Stimulated activated CD4-positive, alpha-beta T cell treated with anti-CD3 and anti-CD28 coated beads, Interleukin-1b, Interleukin-23, amount 100 ng/mL, for 4 hours (primary cell): ENCODE data around the gene ZC3H8.
"Not testable (repeated sequence)": the region's sequence is repeated elsewhere in the genome, so short reads cannot be mapped to it uniquely, and the experiment has no call there.

ENCODE experiments used
- DNase-seq, 2 donors: peaks; one replicate each; pipeline ENCODE4 v3.0.0-alpha.2; 2020; ENCODE audit warnings: low read depth in 2 of 2

Gene ZC3H8

DNA sequence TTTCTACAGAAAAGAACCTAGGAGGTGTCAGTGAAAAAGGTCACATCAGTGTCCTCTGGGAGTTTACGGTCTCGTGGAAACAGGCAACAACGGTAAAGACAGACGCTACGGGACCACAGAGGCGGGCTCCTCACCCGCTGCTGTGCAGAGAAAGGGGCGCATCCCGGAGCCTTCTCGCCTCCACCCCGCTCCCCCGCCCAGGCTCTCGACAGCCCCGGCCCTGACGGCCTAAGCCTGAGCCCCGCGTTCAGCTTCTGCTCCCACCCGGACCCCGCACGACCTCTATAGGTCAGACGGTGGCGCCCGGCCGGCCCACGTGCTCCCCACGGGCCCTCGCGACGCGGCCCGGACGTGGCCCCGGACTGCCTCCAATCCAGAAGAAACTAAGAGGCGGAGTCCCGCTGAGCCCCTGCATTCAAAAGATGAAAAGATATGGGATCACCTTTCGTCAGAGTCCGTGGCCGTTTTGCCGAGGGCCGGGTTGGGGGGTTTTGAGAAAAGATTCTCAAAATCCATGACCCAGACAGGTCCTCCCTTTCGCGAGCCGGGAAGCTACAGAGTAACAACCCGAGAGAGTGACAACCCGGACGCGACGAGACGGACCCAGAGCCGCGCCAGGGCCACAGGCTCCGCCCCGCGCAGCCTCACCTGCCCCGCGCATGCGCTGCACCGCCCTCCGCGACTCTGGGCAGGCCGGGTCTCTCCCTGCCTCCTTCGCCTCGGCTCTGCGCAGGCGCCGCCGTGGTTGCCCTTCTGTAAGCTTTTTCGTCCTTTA, at the start of gene ZC3H8:
Gene ZC3H8 (minus strand): TSS at position 577 of the 775 bp plus-strand sequence. CDS start 61 bp downstream, at position 516.
- DNase-seq: peak; percentile 95 to 96

GRCh38 chr2:112304298-112304941, 49.6 kb upstream of the ZC3H8 start:
- DNase-seq: no peak

GRCh38 chr2:112301973-112302372, 47.1 kb upstream of the ZC3H8 start:
- DNase-seq: no peak

DNA sequence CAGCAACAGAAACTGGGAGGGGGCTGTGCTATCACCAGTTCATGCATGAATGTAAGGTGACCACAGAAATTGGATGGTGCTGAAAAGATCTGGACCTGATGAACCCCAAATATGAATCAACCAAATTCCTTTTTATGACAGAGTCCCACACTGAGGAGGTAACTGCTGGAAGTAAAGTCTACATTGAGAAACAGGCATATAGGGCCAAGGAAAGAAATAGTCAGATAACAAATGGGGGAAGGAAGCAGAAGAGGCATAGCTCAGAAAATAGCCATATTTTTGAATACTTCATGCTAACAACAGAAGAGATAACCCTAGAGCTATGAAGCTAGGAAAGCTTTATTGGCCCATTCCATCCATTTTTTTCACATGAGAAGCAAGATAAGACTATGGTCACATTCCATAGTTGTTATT, 46.3 kb upstream of the ZC3H8 start:
- no peak for DNase-seq

GRCh38 chr2:112296407-112296806, 41.6 kb upstream of the ZC3H8 start:
- DNase-seq: no peak

DNA sequence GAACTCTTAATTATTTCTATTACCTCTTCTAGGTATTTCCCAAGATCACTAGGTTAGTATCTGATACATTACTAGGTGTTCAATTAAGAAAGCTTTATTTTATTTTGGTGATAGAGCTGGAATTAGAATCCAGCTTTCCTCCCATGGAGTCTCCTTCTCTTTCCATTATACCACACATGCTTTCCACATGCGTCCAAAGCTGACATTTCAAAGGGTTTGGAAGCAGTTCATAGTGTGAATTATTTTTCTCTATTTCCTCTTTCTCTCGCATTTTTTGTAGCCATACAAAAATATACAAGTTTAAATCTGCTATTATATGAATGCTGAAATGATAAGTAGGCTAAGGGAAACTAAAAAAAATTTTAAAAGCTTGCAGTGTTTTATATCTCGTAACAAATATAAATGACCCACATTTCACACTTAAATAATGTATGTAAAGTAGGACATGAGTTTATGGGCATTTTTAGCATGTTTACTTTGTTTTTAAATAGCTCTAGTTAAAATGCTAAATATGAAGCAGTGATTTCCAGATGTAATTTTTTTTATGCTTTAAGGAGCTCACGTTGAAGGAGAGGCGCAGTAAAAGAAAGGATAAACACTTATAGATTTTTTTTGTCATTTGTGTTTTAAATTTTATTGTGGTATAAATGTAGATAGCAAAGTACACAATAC, 40.7 kb upstream of the ZC3H8 start:
- no peak for DNase-seq

DNA sequence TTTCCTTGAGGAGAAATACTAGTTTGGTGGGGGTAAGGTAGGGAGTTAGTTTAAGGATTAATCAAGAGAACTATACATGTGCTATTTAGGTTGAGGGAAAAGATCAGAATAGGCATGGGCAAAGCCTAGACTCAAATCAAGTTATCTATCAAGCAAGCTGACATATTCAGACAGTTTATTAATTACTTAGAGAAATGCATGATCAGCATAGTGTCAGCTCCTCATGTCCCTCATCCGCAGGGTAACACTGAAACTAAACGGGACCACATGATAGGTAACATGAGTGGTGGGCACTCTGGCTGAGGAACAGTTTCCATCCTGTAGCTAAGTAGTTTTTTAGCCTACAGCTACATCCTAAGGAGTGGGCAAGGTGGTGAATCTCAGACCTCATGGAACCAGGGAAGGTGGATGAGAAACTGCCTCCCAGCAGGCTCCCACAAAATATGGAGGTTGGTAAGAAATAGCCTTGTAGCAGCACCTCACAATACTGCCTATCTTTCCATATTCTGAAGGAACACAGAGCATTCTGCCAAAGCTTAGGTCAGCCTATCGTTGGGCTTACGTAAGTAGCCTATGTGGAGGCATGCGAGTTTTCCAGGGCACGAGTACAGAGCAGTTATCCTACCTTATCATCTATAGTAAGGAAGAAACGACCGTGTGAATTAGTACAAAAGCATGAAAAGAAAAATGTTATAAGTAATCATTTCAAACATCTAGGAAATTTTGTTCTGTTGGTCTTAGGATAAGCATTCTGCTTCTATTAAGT, 39.0 kb upstream of the ZC3H8 start:
- DNase-seq: no peak

GRCh38 chr2:112290648-112291047, 35.8 kb upstream of the ZC3H8 start:
- no peak for DNase-seq

DNA sequence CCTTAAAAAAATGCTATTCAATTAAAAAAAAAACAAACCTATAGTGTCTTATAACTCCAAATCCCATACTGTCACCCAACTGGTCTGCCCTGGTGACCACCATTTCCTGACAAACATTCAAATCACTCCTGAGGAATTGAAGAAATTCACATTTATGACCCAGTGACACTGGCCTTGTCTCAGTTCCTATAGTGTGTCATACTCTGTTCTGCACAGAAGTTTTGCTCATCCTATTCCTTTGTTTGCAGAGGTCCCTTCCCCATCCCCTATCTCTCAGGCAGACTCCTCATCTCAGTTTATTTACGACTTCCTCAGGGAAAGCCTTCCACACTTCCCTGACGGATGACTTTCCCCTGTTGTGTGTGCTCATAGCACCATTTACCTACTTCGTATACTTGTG, 35.2 kb upstream of the ZC3H8 start:
- DNase-seq: no peak

- not testable (repeated sequence) for DNase-seq
Observed at GRCh38 chr2:112283535-112283934, 28.7 kb upstream of the ZC3H8 start.

GRCh38 chr2:112282066-112282465, 27.2 kb upstream of the ZC3H8 start:
- not testable (repeated sequence) for DNase-seq

GRCh38 chr2:112277596-112278220, 22.9 kb upstream of the ZC3H8 start:
- no peak for DNase-seq

DNA sequence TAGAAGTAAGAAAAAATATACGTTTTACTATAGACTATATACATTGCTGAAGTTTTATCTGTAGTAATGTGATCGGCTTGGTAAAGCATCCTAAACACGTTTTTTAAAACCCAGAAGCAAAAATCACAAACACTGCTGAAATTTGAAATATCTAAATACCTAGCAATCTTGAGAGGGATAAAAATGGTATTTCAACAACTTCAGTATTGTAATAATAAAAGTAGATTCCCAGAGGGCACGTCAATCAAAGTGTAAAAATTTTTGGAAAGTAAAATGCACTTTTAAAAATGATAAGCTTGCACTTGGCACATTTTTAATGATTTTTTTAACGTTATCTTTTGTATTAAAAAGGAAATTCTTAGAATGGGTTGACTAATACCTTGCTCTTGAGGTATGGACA, 22.1 kb upstream of the ZC3H8 start:
- DNase-seq: no peak

GRCh38 chr2:112275887-112276773, 21.3 kb upstream of the ZC3H8 start:
- DNase-seq: peak; percentile 72 to 73

DNA sequence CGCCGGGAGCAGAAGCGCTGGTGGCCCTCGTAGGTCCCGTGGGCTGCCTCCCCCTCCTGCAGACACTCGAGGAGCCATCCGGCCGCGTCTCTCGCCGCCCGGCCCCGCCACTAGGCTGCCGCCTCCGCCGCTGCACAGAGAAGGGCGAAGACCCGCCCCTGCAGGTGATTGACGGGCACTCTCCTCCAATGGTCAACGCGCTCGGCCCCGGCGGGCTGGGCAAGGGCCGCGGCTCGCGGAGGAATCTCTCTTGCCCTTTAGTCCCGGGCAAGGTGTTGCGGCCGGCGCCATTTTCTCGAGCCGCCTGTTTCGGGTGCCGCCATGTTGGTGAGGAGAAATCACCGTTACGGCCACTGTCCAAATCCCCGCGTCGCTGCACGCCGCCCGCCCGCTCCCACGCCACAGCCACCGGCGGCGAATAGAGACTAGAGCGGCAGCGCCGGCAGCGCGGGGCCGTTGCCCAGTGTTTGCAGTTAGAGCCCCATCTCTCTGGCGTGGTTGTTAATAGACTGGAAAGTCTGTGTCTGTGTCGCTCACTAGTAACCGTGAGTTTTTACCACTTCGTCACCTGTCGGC, 20.6 kb upstream of the ZC3H8 start, which contains the start of gene ZC3H6:
Gene ZC3H6 (plus strand): TSS at position 287 of the 576 bp plus-strand sequence. CDS start 398 bp downstream, outside the sequence.
- DNase-seq: peak; percentile 99 to 100

GRCh38 chr2:112273349-112273748, 18.5 kb upstream of the ZC3H8 start:
- no peak for DNase-seq

GRCh38 chr2:112272669-112273068, 17.8 kb upstream of the ZC3H8 start:
- DNase-seq: no peak

DNA sequence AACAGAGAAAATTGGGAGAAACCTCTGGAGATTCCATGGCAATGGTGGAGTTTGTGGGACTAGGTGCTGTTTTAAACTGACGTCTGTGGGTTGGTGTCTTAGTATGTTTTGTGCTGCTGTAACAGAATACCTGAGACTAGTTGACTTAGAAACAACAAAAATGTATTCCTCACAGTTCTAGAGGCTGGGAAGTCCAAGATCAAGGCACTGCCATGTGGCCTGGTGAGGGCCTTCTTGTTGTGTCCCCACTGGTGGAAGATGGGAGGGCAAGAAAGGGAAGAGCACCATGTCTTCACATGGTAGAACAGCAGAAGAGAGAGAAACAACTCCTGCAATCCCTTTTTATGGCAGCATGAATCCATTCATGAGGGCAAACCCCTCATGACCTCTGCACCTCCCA, 13.7 kb upstream of the ZC3H8 start:
- no peak for DNase-seq

DNA sequence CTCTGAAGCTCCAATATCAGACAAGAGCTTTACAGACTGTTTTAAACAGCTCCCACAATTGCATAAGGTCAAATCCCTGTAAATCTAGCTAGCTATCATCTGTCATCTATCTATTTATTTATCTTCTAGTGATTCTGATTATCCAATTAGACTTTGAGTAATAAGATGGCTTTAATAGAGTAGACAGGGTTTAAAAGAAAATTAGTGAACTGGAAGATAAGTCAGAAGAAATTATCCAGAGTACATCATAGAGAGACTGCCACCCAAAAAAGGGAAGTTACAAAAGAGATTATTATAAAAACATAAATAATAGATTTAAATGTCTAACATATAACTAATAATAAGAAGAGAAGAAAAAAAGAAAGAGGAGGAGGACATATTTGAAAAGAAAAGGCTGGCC, 8.0 kb upstream of the ZC3H8 start:
- no peak for DNase-seq

DNA sequence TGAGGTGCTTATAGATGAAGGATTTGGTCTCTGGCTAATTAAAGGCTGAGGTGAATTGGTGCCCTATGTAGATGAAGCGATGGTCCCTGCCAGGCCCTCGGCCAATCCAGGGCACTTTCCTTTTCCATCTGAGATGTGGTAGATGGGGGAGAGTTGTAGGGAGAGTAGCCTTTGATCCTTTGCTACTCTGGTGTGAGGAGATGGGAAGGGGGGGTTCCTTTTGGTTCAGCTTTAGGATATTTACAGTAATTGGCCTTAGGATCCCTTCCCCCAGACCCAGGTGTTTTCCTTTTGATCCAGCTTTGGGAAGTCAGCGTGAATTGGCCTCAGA, 5.4 kb upstream of the ZC3H8 start:
- no peak for DNase-seq
